ENCODE measurements around the gene CDK19. TPM values are rescaled to one million over a fixed set of nuclear protein-coding genes. Genes with fewer than 3 reads are reported as not detected.

CDK19 gene
- total RNA-seq, 4 donors from 2014 or later: 10.8 to 13.2 (median 12.1) TPM

- DNase-seq: no peak
- H3K27me3 ChIP-seq: no peaks in the 10 kb centered on the region
- intact Hi-C loops (cut with DNase I): no loop called here
- no peak overlapping the region for H3K27ac ChIP-seq
- no peak for TF ChIP-seq CTCF (IDR thresholded peaks at IDR 0.05)
- TF ChIP-seq POLR2A (IDR thresholded peaks at IDR 0.05): no peak
- no peaks in the 10 kb centered on the region for H3K9me3 ChIP-seq
- no peaks in the 10 kb centered on the region for H3K36me3 ChIP-seq
- peaks cover 5 to 13% (median 6%) of the 10 kb centered on the region in 3 donors for H3K4me1 ChIP-seq
- no peak overlapping the region for H3K4me3 ChIP-seq
- 86 to 93% methylated on average over 2 to 13 of the region's 21 CpGs for WGBS, 2 donors
Observed at GRCh38 chr6:110858016-110858415, 42.7 kb upstream of the CDK19 start.

- intact Hi-C loops (cut with DNase I): no loop called here
- Histone ChIP-seq H3K9me3 (no peaks in the 10 kb centered on the region), H3K4me3 (no peak overlapping the region), H3K27ac (no peak overlapping the region), H3K27me3 (no peaks in the 10 kb centered on the region), H3K36me3 (no peaks in the 10 kb centered on the region), H3K4me1 (peaks cover 6 to 15% (median 8%) of the 10 kb centered on the region in 3 donors)
- WGBS, 2 donors: 81 to 82% methylated on average over 3 of the region's 3 CpGs
- DNase-seq: no peak
- TF ChIP-seq POLR2A (IDR thresholded peaks at IDR 0.05) (no peak), CTCF (IDR thresholded peaks at IDR 0.05) (no peak)
Observed at GRCh38 chr6:110856296-110856695, 41.0 kb upstream of the CDK19 start.

GRCh38 chr6:110853754-110854477 is 38.6 kb upstream of the CDK19 start:
- 39 to 63% methylated on average over 5 of the region's 5 CpGs for WGBS, 2 donors
- Histone ChIP-seq H3K4me1 (peaks cover 6 to 15% (median 8%) of the 10 kb centered on the region in 3 donors), H3K27ac (peak overlapping the region; percentile 45 to 75 (median 57)), H3K4me3 (no peak overlapping the region), H3K9me3 (no peaks in the 10 kb centered on the region), H3K36me3 (no peaks in the 10 kb centered on the region), H3K27me3 (no peaks in the 10 kb centered on the region)
- intact Hi-C loops (cut with DNase I): no loop called here
- DNase-seq: no peak
- TF ChIP-seq POLR2A (IDR thresholded peaks at IDR 0.05) (no peak), CTCF (IDR thresholded peaks at IDR 0.05) (no peak)

GRCh38 chr6:110852773-110853172 is 37.5 kb upstream of the CDK19 start:
- WGBS, 2 donors: 91% methylated on average over 2 of the region's 2 CpGs
- Histone ChIP-seq H3K4me1 (peaks cover 6 to 15% (median 8%) of the 10 kb centered on the region in 3 donors), H3K27me3 (no peaks in the 10 kb centered on the region), H3K36me3 (no peaks in the 10 kb centered on the region), H3K4me3 (no peak overlapping the region), H3K27ac (no peak overlapping the region), H3K9me3 (no peaks in the 10 kb centered on the region)
- DNase-seq: no peak
- intact Hi-C loops (cut with DNase I): no loop called here
- TF ChIP-seq CTCF (IDR thresholded peaks at IDR 0.05) (no peak), POLR2A (IDR thresholded peaks at IDR 0.05) (no peak)

GRCh38 chr6:110849781-110850180 is 34.5 kb upstream of the CDK19 start:
- H3K4me1 ChIP-seq: peaks cover 6 to 15% (median 8%) of the 10 kb centered on the region in 3 donors
- DNase-seq: no peak
- WGBS, 2 donors: 76 to 83% methylated on average over 4 of the region's 4 CpGs
- TF ChIP-seq POLR2A (IDR thresholded peaks at IDR 0.05) (no peak), CTCF (IDR thresholded peaks at IDR 0.05) (no peak)
- H3K27me3 ChIP-seq: no peaks in the 10 kb centered on the region
- intact Hi-C loops (cut with DNase I): no loop called here
- H3K9me3 ChIP-seq: no peaks in the 10 kb centered on the region
- H3K4me3 ChIP-seq: no peak overlapping the region
- H3K27ac ChIP-seq: no peak overlapping the region
- no peaks in the 10 kb centered on the region for H3K36me3 ChIP-seq
